Measurements from ENCODE around the gene GRID2. TPM values are rescaled to one million over a fixed set of nuclear protein-coding genes. Genes with fewer than 3 reads are reported as not detected.

The GRID2 gene
- polyA plus RNA-seq, 1 donor (not counting 4 experiments of a cell fraction or from before 2014, with no cell fraction given): not detected

GRCh38 chr4:93772858-93773257 is 1469.1 kb downstream of the GRID2 start:
- Histone ChIP-seq H3K4me3 (ENCODE audit: control insufficient read depth in 2 of 3, extremely low read depth in 1 of 3, insufficient read depth in 2 of 3, low read depth in 1 of 3, low read length in 3 of 3) (no peak overlapping the region), H4K20me1 (ENCODE audit: control insufficient read depth, extremely low read depth, insufficient read depth, low read length) (no peaks in the 10 kb centered on the region), H2AFZ (ENCODE audit: control insufficient read depth, low read length) (no peak overlapping the region), H3K27ac (ENCODE audit: control insufficient read depth, insufficient read depth, low read length) (no peak overlapping the region), H3K4me2 (ENCODE audit: control insufficient read depth, extremely low read depth, insufficient read depth, low read depth, low read length) (no peak overlapping the region), H3K9ac (ENCODE audit: control insufficient read depth, extremely low read depth, insufficient read depth, low read length) (no peak overlapping the region), H3K79me2 (ENCODE audit: control insufficient read depth, insufficient read depth, low read length) (no peaks in the 10 kb centered on the region), H3K4me1 (ENCODE audit: control insufficient read depth, extremely low read depth, insufficient read depth, low read length) (peaks cover 16% of the 10 kb centered on the region), H3K9me3 (ENCODE audit: control insufficient read depth, low read depth, low read length) (no peaks in the 10 kb centered on the region), H3K27me3 (ENCODE audit: control insufficient read depth, extremely low read depth, insufficient read depth, low read length) (no peaks in the 10 kb centered on the region), H3K9me1 (ENCODE audit: control insufficient read depth, extremely low read depth, insufficient read depth, low read length) (no peaks in the 10 kb centered on the region), H3K36me3 (ENCODE audit: control insufficient read depth in 2 of 2, extremely low read depth in 1 of 2, insufficient read depth in 2 of 2, low read length in 2 of 2) (no peaks in the 10 kb centered on the region)
- DNase-seq (ENCODE audit: low read depth, low spot score) (no peak), FAIRE-seq (no peak)
- dilution Hi-C loops (cut with MboI; ENCODE audit: extremely low pct_ligation_motif_present, low sequenced_read_pairs): no loop called here
- TF ChIP-seq, protein P1, sequence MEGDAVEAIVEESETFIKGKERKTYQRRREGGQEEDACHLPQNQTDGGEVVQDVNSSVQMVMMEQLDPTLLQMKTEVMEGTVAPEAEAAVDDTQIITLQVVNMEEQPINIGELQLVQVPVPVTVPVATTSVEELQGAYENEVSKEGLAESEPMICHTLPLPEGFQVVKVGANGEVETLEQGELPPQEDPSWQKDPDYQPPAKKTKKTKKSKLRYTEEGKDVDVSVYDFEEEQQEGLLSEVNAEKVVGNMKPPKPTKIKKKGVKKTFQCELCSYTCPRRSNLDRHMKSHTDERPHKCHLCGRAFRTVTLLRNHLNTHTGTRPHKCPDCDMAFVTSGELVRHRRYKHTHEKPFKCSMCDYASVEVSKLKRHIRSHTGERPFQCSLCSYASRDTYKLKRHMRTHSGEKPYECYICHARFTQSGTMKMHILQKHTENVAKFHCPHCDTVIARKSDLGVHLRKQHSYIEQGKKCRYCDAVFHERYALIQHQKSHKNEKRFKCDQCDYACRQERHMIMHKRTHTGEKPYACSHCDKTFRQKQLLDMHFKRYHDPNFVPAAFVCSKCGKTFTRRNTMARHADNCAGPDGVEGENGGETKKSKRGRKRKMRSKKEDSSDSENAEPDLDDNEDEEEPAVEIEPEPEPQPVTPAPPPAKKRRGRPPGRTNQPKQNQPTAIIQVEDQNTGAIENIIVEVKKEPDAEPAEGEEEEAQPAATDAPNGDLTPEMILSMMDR (optimal IDR thresholded peaks at IDR 0.05 in 1 of 3, IDR thresholded peaks at IDR 0.05 in 1 of 3, conservative IDR thresholded peaks at IDR 0.05 in 1 of 3; ENCODE audit: extremely low read depth in 1 of 3, insufficient read depth in 2 of 3, low read length in 3 of 3): no peak
- no peak for TF ChIP-seq EZH2 (IDR thresholded peaks at IDR 0.05; ENCODE audit: low read length)

DNA sequence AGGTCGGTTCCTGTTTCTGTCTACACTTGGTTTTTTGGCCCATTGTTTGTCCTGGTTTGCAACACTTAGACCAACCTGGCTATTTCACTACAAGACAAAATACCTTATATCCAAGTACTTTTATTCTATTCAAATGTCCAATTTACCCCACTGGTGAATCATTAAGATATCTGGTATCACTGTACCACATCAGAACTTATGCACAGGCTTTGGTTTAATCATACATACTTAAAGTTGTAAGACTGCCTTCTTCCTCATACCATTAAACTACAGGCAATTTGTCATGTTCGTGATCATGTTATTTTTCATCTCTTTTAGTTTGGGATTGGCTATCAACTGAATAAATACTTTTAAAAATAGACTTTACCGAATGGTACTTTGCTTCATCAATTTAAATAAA is 1471.8 kb downstream of the GRID2 start:
- Histone ChIP-seq H3K4me1 (ENCODE audit: control insufficient read depth, extremely low read depth, insufficient read depth, low read length) (peaks cover 16% of the 10 kb centered on the region), H3K9me3 (ENCODE audit: control insufficient read depth, low read depth, low read length) (no peaks in the 10 kb centered on the region), H3K27me3 (ENCODE audit: control insufficient read depth, extremely low read depth, insufficient read depth, low read length) (no peaks in the 10 kb centered on the region), H3K9ac (ENCODE audit: control insufficient read depth, extremely low read depth, insufficient read depth, low read length) (no peak overlapping the region), H3K4me2 (ENCODE audit: control insufficient read depth, extremely low read depth, insufficient read depth, low read depth, low read length) (no peak overlapping the region), H4K20me1 (ENCODE audit: control insufficient read depth, extremely low read depth, insufficient read depth, low read length) (no peaks in the 10 kb centered on the region), H3K9me1 (ENCODE audit: control insufficient read depth, extremely low read depth, insufficient read depth, low read length) (no peaks in the 10 kb centered on the region), H2AFZ (ENCODE audit: control insufficient read depth, low read length) (peak overlapping the region; percentile 53), H3K36me3 (ENCODE audit: control insufficient read depth in 2 of 2, extremely low read depth in 1 of 2, insufficient read depth in 2 of 2, low read length in 2 of 2) (no peaks in the 10 kb centered on the region), H3K27ac (ENCODE audit: control insufficient read depth, insufficient read depth, low read length) (no peak overlapping the region), H3K4me3 (ENCODE audit: control insufficient read depth in 2 of 3, extremely low read depth in 1 of 3, insufficient read depth in 2 of 3, low read depth in 1 of 3, low read length in 3 of 3) (no peak overlapping the region), H3K79me2 (ENCODE audit: control insufficient read depth, insufficient read depth, low read length) (no peaks in the 10 kb centered on the region)
- no peak for FAIRE-seq
- no peak for DNase-seq (ENCODE audit: low read depth, low spot score)
- dilution Hi-C loops (cut with MboI; ENCODE audit: extremely low pct_ligation_motif_present, low sequenced_read_pairs): no loop called here
- TF ChIP-seq, protein P1 (optimal IDR thresholded peaks at IDR 0.05 in 1 of 3, IDR thresholded peaks at IDR 0.05 in 1 of 3, conservative IDR thresholded peaks at IDR 0.05 in 1 of 3; ENCODE audit: extremely low read depth in 1 of 3, insufficient read depth in 2 of 3, low read length in 3 of 3): no peak
- TF ChIP-seq EZH2 (IDR thresholded peaks at IDR 0.05; ENCODE audit: low read length): no peak
